Adrenal gland (tissue), 12 donors: ENCODE data around the gene SLC22A14. TPM values are rescaled to one million over a fixed set of nuclear protein-coding genes. Genes with fewer than 3 reads are reported as not detected.

Source experiments
- DNase-seq, 7 donors: peaks; one replicate each; pipeline ENCODE4 v3.0.0-alpha.2; 2019 to 2020
- H3K27ac ChIP-seq, 5 donors: fragments of 200-600 bp; sonication (generic) in 4 of 5; 1 replicate in 3 of 5; 2 replicates in 2 of 5; pipeline versions ENCODE4 v1.5.1 to v1.8.0; 2016 to 2020; ENCODE audit warnings: mild to moderate bottlenecking in 1 of 5
- H3K27me3 ChIP-seq: fragments of 200-600 bp; 2 replicates; pipeline ENCODE4 v1.8.0; 2021
- H3K36me3 ChIP-seq, 2 donors: fragments of 200-600 bp; replicated peaks in 1 of 2; 1 replicate in 1 of 2; 2 replicates in 1 of 2; pipeline versions ENCODE4 v1.5.1 to v1.8.0; 2018 to 2022
- H3K4me1 ChIP-seq, 2 donors: fragments of 200-600 bp; replicated peaks in 1 of 2; 1 replicate in 1 of 2; 2 replicates in 1 of 2; pipeline versions ENCODE4 v1.5.1 to v1.8.0; 2018 to 2021
- H3K4me3 ChIP-seq, 4 donors: fragments of 200-600 bp; sonication (generic) in 3 of 4; one replicate each; pipeline ENCODE4 v1.5.1; 2016 to 2018
- H3K9me3 ChIP-seq, 3 donors: fragments of 200-600 bp; sonication (generic) in 1 of 3; replicated peaks in 1 of 3; 1 replicate in 2 of 3; 2 replicates in 1 of 3; pipeline versions ENCODE4 v1.5.1 to v1.8.0; 2016 to 2021
- POLR2A ChIP-seq, 2 donors: fragments of 450-650 bp; IDR thresholded peaks; one replicate each; pipeline ENCODE4 v1.6.1; 2017; ENCODE audit warnings: antibody characterized with exemption in 2 of 2, mild to moderate bottlenecking in 2 of 2, moderate library complexity in 1 of 2
- WGBS, 4 donors: extraction: QIAGEN DNeasy Blood & Tissue Kit in 2 of 4; methylation state at CpG; one replicate each; pipeline versions ENCODE4 v1.1.5 to v1.1.7; 2013 to 2017; 5-methylcytosine and 5-hydroxymethylcytosine counted together
- intact Hi-C, 2 donors: fragments of 100-400 bp; cut with DNase I; formaldehyde crosslinking; loops; one replicate each; pipeline versions ENCODE4 v1.14.1 to v1.15.0; 2022 to 2023
- polyA plus RNA-seq, 3 donors: library from polyadenylated mRNA; stranded (reverse); fragments of 200-250 nt in 2 of 3; fragments of 350-450 nt in 1 of 3; fragmentation: Illumina TruSeq in 1 of 3; extraction: RNeasy Lipid Tissue Mini Kit (QIAGEN cat#74804) in 1 of 3; gene quantifications; one replicate each; pipeline ENCODE4 v1.2.3, GENCODE V29; 2013 to 2014
- total RNA-seq, 9 donors: library from RNA; depleted of rRNA in 4 of 9; stranded (reverse); fragments of >200 nt in 4 of 9; fragments of 120-200 nt in 1 of 9; fragmentation: NEBNext Ultra II Directional in 1 of 9; extraction: Animal tissue kit (Norgen Biotek cat#: 25700) in 1 of 9; gene quantifications; one replicate each; pipeline versions ENCODE4 v1.1.0 to v1.2.4, GENCODE V29; 2013 to 2023
- TF ChIP-seq, protein P1 (sequence below), 6 experiments: fragments of 450-650 bp in 4 of 6; fragments of 200-600 bp in 2 of 6; sonication (generic) in 1 of 6; IDR thresholded peaks; 1 replicate in 5 of 6; 2 replicates in 1 of 6; pipeline versions ENCODE4 v1.5.1 to v1.8.0; 2016 to 2021; ENCODE audit warnings: antibody characterized with exemption in 6 of 6, mild to moderate bottlenecking in 2 of 6, moderate library complexity in 1 of 6
- donor health status: healthy with polysubstance abuse.
- donor health status: Bipolar disorder and iron deficiency.
- donor health status: DM: yes; HTN: yes; CAD: no.
- donor health status: DM: no; HTN: no; CAD: no.
- donor health status: DM: no; HTN: no; CAD: no.
- donor health status: DM: yes; HTN: yes; CAD: no.

SLC22A14 gene
- total and polyA plus RNA-seq, 12 donors, result 0.07 to 0.32 (median 0.11) TPM; not detected in 5

DNA sequence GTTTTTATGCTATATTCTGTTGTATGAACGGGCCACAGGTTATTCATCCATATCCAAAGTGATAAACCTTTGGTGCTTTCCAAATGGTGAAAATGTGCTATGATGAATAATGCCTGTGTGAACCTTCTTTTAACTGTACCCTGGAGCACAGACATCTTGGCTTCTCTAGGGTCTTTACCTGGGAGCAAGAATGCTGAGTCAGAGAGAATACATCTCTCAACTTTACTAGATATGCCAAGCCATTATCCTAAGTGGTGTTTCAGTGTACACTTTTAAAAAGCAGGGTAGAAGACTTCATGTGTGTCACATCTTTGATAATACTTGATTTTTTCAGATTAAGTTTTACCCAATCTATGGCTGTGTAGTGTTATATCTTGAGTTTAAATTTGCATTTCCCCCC is 41.0 kb downstream of the SLC22A14 start:
- H3K27me3 ChIP-seq, result no peaks in the 10 kb centered on the region
- no peak overlapping the region for H3K4me3 ChIP-seq
- 88 to 93% (median 90%) methylated on average over 1 of the region's 1 CpG for WGBS, 4 donors
- H3K4me1 ChIP-seq, result no peaks in the 10 kb centered on the region
- no peak for DNase-seq
- no peaks in the 10 kb centered on the region for H3K9me3 ChIP-seq
- no peaks in the 10 kb centered on the region for H3K36me3 ChIP-seq
- TF ChIP-seq, protein P1, sequence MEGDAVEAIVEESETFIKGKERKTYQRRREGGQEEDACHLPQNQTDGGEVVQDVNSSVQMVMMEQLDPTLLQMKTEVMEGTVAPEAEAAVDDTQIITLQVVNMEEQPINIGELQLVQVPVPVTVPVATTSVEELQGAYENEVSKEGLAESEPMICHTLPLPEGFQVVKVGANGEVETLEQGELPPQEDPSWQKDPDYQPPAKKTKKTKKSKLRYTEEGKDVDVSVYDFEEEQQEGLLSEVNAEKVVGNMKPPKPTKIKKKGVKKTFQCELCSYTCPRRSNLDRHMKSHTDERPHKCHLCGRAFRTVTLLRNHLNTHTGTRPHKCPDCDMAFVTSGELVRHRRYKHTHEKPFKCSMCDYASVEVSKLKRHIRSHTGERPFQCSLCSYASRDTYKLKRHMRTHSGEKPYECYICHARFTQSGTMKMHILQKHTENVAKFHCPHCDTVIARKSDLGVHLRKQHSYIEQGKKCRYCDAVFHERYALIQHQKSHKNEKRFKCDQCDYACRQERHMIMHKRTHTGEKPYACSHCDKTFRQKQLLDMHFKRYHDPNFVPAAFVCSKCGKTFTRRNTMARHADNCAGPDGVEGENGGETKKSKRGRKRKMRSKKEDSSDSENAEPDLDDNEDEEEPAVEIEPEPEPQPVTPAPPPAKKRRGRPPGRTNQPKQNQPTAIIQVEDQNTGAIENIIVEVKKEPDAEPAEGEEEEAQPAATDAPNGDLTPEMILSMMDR (IDR thresholded peaks at IDR 0.05), result no peak
- TF ChIP-seq POLR2A (IDR thresholded peaks at IDR 0.05), result no peak
- intact Hi-C loops, result no loop called here
- no peak overlapping the region for H3K27ac ChIP-seq

DNA sequence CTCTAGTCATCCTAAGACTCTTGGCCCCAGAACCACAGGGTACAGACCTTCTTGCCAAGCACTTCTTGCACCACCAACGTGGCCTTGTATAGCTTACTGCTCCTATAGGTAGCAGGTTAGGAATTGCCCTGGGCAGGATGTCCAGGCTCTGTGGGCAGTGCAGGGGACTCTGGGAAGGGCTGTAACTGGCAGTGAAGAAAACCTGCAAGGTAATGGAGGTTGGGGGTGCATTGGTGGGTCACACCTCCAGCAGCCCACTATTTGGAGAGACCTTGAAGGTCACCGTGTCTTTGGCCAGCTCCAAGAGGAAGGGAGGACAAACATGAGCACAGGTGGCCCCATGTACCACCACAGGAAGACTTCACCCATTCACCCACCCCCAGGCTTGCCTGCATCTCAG is 43.2 kb downstream of the SLC22A14 start:
- H3K4me3 ChIP-seq, result no peak overlapping the region
- no peaks in the 10 kb centered on the region for H3K36me3 ChIP-seq
- H3K27me3 ChIP-seq, result no peaks in the 10 kb centered on the region
- H3K9me3 ChIP-seq, result no peaks in the 10 kb centered on the region
- TF ChIP-seq POLR2A (IDR thresholded peaks at IDR 0.05), result no peak
- TF ChIP-seq, protein P1 (IDR thresholded peaks at IDR 0.05), result no peak
- intact Hi-C loops, result no loop called here
- H3K4me1 ChIP-seq, result no peaks in the 10 kb centered on the region
- no peak overlapping the region for H3K27ac ChIP-seq
- peak in 2 of 7 donors; percentile 4 to 25 for DNase-seq
- 65 to 100% (median 72%) methylated on average over 1 to 2 of the region's 2 CpGs for WGBS, 4 donors

GRCh38 chr3:38327335-38328009 is 45.4 kb downstream of the SLC22A14 start:
- TF ChIP-seq, protein P1 (IDR thresholded peaks at IDR 0.05), result no peak
- TF ChIP-seq POLR2A (IDR thresholded peaks at IDR 0.05), result no peak
- no peak overlapping the region for H3K27ac ChIP-seq
- no peaks in the 10 kb centered on the region for H3K36me3 ChIP-seq
- H3K27me3 ChIP-seq, result no peaks in the 10 kb centered on the region
- no peaks in the 10 kb centered on the region for H3K9me3 ChIP-seq
- intact Hi-C loops, result no loop called here
- DNase-seq, result no peak
- no peak overlapping the region for H3K4me3 ChIP-seq
- H3K4me1 ChIP-seq, result no peaks in the 10 kb centered on the region

DNA sequence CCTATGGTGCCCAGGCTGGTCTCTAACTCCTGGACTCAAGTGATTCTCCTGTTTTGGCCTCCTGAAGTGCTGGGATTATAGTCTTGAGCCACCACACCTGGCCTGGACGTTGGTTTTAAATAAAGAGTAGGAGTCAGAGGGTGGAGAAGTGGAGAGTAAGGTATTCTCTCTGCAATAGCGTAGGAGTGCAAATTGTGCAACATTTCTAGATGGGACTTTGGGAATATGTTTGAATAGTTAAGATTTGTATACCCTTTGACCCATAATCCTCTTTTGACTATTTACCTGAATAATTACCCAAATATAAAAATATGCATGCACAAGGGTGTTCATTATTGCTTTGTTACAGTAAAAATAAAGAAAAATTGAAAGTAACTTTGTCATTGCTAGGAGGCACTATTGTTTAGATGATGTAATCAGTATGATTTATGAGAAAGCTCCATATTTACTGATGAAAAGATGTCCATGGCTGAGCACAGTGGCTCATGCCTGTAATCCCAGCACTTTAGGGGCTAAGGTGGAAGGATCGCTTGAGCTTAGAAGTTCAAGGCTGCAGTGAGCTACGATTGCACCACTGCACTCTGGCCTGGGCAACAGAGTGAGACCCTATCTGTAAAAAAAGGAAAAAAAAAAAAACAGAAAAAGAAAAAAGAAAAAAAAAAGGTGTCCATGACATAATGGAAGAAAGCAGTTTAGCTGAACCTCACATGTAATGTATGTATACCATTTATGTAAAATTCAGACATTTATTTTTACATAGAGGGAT is 49.3 kb downstream of the SLC22A14 start:
- no peak for DNase-seq
- TF ChIP-seq, protein P1 (IDR thresholded peaks at IDR 0.05), result no peak
- TF ChIP-seq POLR2A (IDR thresholded peaks at IDR 0.05), result no peak
- intact Hi-C loops, result no loop called here
- Histone ChIP-seq H3K4me1 (no peaks in the 10 kb centered on the region), H3K36me3 (no peaks in the 10 kb centered on the region), H3K4me3 (no peak overlapping the region), H3K27me3 (no peaks in the 10 kb centered on the region), H3K9me3 (no peaks in the 10 kb centered on the region), H3K27ac (no peak overlapping the region)
- whole genome bisulfite sequencing, 4 donors, result 63 to 74% (median 71%) methylated on average over 4 of the region's 4 CpGs
